HG02840 (cell line): ENCODE data around the gene TDRKH.
"Not testable (repeated sequence)": the region's sequence is repeated elsewhere in the genome, so short reads cannot be mapped to it uniquely, and the experiment has no call there.

Source experiments
- ATAC-seq: cut with Tn5 transposase; IDR thresholded peaks from one replicate; pipeline ENCODE4 v1.9.1; 2021; ENCODE audit warnings: mild to moderate bottlenecking, moderate library complexity, moderate number of reproducible peaks; ENCODE audit not compliant: unreplicated experiment, low FRiP score

TDRKH gene

DNA sequence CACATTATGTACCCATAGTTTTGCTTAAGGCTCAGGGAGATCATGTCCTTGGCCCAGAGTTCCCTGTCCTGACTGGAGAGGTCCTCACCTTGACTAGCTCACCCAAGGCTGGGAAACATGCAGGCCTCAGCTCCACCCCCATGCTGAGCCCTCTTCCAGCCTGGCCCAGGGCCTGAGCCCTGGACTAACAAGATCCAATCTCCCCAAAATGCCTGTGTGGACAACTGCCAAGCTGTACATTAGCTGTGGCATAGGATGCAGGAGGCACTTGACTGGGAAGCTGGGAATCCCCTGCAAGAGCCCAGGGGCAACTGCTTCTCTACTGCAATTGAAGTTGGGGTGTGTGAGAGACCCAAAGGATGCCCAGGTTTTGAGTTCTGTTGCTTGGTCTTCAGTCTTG, 12.9 kb upstream of the TDRKH start:
- no peak for ATAC-seq

DNA sequence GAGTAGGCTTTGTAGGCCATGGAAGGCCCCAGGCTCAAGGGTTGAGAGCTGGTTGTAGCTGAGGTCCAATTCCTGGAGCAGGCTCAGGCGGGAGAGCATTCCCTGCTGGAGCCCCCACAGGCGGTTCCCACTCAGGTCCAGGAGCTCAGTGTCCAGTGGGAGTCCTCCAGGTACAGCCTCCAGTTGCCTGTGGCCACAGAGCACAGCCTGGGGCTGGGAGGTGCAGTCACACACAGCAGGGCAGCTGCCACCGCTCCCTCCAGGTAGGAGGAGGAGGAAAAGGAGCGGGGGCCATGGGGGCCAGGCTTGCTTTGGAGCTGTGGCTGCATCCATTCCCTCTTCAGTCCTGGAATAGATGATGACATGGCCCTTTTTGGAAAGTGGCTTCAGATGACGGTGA, 12.1 kb upstream of the TDRKH start:
- ATAC-seq: no peak

DNA sequence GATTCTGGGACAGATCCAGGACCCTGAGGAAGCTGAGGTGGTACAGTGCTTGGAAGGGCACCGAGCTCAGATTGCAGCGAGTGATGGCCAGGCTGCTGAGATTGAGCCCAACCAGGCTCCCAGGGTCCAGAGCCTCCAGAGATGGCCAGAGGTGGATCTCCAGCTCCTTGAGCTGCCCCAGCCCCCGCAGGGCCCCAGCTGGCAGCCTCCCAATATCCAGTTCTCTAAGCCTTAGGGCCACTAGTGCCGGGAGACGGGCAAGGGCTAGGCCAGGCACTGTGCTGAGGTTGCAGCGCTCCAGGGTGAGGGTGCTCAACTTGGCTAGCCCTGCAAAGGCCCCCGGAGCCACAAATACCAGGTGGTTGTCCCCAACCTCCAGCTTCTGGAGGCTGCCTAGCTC, 11.5 kb upstream of the TDRKH start:
- no peak for ATAC-seq

DNA sequence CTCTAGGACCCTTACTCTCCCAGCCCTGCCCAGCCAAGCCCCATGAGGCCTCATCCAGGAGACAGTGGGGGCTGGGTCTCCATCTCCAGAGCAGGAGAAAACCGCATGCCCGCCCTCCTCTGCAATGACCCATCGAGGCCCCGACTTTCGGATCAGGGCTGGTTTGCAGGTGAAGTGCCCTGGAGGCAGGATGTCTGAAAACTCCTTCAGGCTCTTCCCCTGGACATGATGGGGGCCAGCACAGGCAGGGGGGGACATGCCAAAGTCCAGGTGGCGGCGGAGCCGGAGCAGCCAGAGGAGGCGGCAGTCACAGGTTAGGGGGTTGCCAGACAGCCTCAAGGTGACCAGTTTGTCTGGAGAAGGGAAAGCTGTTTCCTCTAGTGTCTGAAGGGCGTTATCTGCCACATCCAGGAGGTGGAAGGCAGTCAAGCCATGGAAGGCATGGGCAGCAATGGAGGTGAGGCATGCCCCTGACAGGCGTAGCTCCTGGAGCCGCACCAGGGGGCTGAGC, 11.1 kb upstream of the TDRKH start:
- ATAC-seq: no peak

DNA sequence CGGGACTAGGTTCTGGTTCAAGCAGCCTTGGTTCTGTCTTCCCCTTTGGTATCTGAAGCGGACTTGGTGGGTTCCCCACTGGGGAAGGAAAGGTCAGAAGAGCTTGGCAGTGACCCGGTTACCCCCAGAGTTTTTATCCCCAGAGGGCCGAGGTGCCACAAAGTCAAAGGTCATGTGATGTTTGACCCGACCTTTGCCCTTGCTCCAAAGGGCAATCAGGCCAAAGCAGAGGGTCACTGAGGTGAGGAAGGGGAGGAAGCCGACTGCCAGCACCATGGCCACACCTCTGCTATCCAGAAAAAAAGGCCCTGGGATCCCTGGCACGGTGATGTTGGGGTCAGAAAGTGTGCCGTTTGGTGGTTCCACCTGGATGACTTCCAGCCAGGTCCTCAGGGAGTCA, 10.5 kb upstream of the TDRKH start:
- ATAC-seq: no peak

DNA sequence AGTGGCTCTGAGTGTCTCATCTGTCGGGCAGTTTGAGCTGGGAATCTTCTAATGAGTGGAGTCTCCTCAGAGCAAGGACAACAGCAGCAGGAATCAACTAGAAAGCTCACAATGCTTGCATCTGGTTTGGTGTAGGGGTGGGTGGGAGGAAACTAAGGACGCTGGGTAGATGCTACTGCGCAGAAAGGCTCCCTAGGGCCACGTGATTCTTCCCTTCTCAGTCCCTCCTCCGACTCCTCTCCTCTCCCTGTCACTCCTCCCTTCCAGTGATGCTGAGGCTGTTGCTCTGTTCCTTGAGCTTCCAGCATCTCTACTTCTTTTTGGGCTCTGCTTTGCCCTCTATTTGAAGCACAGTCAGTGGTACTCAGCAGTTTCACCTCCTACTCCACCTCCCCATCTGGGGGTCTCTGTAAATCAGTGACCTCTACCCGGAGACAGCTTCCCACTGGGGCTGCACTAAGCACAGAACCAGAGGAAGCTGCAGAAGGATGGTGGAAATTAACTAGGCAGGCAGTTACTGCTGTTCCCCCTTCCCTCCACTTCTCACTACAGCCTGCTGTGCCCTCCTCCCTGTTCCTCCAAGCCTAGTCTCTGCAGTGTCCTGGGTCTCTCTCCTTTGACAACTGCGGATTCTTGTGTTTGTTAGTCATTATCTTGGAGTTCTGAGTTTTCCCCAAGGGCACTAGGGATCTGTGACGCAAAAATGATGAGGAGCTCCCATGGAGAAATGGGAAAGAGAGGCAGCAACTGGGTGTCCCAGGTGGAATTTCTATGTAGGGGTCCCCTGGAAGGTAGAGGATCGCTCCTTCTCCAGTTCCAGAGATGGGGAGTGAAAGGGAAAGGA, 9.1 kb upstream of the TDRKH start:
- no peak for ATAC-seq

DNA sequence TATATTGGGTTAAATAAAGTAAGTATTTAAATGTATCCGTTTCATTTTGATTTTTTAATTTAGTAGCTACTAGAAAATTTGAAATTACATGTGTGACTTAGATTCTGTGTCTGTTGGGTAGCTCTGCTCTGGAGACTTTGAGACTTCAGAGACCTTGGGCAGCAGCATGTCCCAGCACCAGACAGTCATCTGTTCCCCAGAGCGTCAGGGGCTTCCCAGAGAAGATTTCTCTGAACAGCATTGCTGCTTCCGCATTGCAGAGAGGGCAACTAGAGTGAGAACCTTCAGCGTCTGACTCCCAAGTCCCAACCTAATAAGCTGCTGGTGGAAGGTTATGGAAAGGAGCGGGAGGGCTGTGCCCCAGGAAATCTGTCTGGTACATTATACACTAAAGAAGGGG, 8.3 kb upstream of the TDRKH start:
- ATAC-seq: no peak

DNA sequence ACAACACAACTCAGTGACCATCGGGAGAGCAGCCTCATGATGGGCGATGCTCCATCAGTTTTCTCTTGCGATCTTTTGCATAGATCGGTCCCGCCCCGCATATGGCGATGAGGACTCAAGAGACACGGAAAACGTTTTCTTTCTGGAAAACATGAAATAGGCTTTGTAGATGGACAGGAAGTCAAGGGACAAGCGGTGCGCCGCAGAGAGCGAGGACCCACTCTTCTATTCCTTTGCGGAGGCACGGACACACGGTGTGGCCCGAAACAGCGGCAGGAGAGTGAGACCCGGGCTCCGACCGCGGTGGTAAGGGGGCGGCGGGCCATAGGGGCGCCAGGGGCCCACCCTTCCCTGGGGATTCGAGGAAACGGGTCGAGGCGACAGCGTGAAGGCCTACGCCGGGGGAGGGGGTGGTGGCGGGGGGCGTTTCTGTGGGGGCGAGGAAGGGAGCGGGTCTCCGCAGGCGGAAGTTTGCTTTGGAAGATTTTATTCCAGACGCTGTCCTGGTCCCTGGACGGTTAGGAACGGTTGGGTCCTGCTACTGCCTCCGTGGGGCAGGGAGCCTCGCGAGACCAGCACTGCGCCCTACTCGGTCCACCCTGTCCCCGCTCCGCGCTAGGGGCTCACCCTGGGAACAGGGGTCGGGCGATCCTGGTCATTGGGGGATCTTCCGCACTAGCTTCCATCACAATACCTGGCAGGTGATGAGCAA, 796 bp upstream of the TDRKH start:
- peak; percentile 4 for ATAC-seq

DNA sequence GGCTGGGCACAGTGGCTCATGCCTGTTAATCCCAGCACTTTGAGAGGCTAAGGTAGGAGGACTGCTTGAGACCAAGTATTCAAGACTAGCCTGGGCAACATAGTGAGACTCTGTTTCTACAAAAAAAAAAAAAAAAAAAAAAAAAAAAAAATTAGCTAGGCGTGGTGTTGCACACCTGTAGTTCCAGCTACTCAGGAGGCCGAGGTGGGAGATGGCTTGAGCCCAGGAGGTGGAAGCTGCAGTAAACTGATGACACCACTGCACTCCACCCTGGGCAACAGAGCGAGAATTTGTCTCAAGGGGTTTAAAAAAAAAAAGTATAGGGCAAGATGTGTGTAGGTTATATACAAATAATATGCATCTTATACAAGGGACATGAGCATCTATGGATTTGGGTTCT, 2.6 kb downstream of the TDRKH start:
- ATAC-seq: no peak

DNA sequence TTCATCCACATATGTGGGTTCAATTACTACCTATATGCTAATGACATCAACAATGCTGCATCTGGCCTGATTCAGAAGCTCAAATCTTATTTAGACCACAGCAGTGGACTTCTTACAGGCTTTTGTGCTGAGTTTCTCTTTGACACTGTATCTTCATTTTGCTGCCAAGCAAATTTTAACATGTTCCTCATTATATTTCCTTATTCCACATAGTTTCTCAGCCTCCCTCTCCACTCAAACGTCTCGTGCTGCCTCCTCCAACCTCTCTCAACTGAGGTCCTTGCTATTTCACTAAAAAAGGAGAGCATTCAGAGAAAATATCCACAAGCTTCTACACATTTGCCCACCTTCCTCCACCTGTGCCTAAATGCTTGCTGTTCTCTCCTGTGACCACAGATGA, 6.5 kb downstream of the TDRKH start:
- ATAC-seq: no peak

DNA sequence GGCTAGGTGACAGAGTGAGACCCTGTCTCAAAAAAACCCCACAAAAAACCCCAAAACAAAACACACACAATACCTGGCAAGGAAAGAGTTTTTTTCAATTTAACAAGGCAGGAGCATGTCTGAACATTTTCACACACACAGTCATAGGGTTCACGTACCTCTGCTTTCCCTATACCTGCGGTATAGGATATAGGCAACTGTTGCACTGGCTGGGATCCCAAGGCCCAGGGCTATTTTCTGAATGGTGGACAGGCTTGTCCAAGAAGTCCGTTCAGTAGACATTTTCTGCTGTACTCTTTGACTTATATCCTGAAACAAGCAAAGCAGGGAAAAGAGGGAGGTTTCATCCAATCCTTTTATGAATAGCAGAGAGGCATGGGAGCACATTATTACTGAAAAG, 7.6 kb downstream of the TDRKH start:
- ATAC-seq: no peak

DNA sequence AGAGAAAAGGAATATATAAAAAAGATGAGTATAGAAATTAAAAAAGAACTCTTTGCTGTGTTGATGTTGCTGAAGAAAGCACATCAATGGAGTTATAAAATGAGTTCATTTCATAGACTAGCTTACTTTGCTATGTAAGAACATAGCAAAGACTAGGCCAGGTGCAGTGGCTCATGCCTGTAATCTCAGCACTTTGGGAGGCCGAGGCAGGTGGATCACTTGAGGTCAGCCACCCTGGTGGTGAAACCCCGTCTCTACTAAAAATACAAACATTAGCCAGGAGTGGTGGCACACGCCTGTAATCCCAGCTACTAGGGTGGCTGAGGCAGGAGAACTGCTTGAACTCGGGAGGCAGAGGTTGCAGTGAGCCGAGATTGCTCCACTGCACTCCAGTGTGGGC, 8.3 kb downstream of the TDRKH start:
- not testable (repeated sequence) for ATAC-seq

DNA sequence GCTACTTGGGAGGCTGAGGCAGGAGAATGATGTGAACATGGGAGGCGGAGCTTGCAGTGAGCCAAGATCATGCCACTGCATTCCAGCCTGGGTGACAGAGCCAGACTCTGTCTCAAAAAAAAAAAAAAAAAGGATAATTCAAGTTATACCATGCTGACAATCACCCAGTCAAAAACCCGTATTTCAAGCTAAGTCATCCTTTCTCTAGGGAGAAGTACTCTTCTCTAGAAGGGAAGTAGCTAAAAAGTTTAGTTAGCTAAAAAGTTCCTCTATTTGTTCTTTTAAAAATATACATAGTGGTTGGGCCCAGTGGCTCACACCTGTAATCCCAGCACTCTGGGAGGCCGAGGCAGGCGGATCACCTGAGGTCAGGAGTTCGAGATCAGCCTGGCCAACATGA, 9.6 kb downstream of the TDRKH start:
- not testable (repeated sequence) for ATAC-seq

DNA sequence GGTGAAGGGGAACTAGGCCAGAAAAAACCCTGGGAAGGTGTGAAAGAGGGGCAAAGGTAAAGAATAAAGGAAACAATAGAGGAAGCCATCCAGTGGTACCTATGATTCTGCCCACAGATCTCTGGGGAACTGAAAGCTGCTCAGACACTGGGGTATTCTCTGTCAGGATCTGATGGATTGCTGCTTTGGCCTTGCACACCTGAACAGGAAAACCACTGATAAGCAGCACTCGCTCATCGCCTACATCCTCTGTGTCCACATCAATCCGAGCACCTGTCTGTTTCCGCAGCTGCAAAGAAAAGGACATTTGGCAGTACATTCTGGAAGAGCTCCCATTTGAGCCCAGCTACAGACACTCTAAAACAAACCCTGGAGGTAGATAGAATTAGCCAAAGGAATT, 10.4 kb downstream of the TDRKH start:
- ATAC-seq: no peak

DNA sequence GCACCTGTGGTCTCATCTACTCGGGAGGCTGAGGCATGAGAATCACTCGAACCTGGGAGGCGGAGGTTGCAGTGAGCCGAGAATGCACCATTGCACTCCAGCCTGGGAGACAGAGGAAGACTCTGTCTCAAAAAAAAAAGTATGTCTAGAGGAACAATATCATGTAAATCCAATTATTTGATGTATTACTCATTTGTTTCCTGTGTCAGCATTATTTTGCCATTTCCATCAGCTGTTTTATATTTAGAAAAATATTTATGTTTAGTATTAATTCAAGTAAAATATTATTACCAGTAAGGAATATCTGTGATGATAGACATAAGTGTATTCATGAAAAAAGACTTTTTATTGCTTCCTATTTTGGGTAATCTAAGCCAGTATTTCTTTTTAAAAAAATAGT, 13.0 kb downstream of the TDRKH start:
- no peak for ATAC-seq

DNA sequence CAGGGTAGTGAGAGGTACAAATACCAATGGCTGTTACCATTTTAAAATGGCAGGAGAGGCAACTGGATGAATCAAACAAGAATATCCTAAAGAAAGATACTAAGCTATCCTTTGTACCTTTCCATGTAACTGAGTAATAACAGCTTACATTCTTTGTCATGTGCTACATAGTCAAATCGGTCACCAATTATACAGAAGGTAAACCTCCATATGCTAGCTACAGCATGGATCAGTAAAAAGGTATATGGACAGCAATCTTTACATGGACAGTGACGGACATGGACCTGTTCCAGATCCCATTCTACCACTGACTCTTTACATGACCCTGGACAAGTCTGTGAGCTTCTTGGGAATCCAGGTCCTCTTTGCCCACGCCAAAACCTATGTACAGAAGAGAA, 13.6 kb downstream of the TDRKH start:
- ATAC-seq: no peak

DNA sequence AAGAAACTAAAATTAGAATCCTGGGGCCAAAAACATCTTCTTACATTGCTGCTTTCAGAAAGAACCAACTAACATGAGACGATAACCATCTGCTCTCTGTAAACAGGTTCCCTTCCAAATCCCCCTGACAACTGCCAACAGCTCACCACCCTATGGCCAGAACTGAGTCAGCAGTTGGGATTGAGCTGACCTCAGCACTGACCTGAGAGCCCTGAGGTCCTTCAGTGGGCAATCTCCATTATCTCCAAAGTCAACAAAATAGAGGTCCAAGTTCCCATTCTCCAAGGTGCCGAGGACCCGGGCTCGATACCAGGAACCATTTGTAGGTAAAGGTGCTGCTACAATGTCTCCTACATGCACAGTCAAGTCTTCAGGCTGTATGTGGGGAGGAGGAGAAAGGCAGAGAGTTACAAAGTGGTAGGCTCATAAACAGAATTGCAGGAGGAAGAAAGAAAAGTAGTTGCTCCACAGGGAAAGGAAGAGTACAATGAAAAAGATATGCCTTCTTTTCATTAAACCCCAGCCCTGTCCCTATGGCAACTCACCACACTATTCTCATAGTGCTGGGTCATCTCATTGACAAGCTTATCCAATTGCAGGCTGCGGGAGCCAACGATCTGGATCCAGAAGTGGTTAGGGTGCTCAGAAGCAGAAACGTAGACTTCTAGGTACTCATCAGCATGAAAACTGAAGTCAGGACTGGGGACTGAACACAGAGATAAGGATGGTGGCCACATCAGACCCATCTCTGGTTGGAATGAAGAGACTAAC, 14.2 kb downstream of the TDRKH start:
- no peak for ATAC-seq

DNA sequence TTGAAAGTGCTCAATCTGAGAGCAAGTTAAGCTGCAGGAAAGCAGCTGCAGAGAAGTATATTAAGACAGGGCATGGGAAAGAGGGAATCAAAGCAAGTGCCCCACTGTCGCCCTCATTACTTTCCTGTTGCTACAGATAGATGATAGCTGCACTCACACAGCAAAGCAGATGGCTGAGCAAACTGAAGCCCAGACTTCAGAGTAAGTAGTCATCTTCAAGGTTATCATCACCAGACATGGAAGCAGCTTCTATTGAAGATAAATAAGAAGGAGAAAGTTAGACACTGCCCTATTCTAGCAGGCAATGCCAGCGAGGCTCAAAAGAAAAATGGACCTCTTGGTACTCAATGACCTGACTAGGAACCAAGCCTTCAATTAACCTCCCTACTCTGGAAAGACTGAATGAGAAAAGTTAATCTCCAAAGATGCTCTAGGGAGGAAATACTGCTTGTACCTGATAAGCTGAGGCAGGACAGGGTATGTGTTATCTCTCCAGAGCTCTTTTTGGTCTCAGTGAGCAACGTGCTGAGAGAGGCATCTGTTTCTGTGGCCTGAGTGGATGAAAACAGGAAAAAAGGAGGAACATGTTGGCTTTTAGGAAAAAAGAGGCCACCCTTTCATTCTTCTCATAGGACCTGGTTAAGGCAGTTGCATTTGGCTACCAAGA, 15.9 kb downstream of the TDRKH start:
- ATAC-seq: no peak

DNA sequence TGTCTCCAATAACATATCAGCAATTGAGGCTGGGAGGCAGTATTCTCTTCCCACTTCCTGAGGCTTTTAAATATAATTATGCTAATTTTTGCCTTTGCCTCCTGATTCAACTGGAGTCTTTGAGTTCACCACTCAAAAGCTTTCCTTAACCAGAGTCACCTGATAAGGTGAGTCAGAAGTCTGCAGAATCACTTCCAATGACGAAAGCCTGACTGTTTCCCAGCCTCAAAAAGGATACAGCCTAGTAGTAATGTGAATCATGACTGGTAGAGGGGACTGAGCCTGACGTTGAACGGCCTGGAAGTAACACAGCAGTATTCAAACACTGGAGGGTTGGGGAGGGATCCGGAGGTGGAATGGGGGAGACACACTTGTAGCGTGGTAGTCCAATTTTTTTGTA, 16.6 kb downstream of the TDRKH start:
- ATAC-seq: no peak

DNA sequence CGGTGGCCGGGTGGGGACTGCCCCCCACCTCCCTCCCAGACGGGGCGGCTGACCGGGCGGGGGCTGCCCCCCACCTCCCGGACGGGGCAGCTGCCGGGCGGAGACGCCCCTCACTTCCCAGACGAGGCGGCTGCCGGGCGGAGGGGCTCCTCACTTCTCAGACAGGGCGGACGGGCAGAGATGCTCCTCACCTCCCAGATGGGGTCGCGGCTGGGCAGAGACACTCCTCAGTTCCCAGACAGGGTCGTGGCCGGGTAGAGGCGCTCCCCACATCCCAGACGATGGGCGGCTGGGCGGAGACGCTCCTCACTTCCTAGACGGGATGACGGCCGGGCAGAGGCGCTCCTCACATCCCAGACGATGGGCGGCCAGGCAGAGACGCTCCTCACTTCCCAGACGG, 21.0 kb downstream of the TDRKH start:
- ATAC-seq: not testable (repeated sequence)
